Activated CD4-positive, alpha-beta T cell treated with anti-CD3 and anti-CD28 coated beads, Interleukin-2, Interleukin-4, amounts not matched to agents 100 ng/mL and 50 ng/mL, durations not matched to agents 16 hours and 8 hours (primary cell): Measurements from ENCODE around the gene ASB1.

Experiments
- DNase-seq: peaks from one replicate; pipeline ENCODE4 v3.0.0-alpha.2; 2020; ENCODE audit warnings: low spot score

ASB1 gene

DNA sequence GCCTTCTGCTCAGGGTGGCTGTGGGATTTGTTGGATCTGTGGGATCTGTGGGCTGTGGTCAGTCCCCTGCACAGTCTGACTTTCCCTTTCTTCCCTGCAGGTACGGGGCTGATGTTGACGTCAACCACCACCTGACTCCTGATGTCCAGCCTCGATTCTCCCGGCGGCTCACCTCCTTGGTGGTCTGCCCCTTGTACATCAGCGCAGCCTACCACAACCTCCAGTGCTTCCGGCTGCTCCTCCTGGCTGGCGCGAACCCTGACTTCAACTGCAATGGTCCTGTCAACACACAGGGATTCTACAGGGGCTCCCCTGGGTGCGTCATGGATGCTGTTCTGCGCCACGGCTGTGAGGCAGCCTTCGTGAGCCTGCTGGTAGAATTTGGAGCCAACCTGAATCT lies 17.5 kb downstream of the ASB1 start:
- no peak for DNase-seq

- DNase-seq: no peak
These were observed 18.9 kb downstream of the ASB1 start for GRCh38 chr2:238445409-238446190.

GRCh38 chr2:238446371-238446770 lies 19.6 kb downstream of the ASB1 start:
- no peak for DNase-seq

DNA sequence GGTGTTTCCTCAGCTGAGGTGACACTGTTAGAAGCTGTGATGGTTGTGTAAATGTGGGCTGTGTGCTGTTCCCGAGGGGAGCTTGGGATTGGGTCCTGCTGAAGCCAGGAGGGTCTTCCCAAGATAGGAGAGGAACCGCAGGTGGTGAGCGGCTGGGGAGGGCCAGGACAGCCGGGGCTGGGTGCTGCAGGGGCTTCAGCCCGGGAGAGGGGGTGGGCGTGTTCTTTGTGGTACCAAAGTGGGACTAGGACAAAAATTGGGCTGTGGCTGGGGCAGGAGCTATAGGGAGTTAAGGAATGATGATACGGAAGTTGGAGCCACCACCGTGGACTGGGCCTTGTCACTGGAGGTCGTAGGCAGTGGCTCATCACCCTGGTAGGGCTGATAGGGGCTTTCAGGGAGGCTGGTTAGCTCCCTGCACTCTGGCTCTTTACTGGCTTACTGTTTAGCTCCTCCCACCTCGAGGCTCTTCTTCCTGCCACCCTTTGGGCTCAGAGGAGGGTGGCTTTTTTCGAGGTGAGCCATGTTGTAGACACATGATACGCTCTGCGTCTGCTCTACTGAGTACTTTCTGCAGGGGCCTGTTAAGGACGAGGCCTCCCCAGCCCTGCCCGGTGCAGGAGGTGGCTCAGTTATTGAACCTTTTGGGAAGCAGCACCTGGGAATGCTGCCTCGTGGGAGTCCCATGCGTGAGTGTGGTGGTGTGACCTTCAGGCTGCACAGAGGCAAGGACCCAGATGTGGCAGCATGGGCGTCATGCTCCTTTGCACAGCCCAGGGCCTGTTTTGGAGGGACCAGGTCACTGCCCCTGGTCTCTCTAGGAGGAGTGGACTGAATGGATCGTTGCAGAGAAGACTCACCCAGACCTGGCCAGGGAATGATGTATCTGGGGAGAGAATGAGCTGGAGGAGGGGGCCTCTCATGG lies 21.6 kb downstream of the ASB1 start:
- no peak for DNase-seq

- DNase-seq: no peak
These were observed 22.5 kb downstream of the ASB1 start for GRCh38 chr2:238449241-238449640.

GRCh38 chr2:238449909-238450417 lies 23.2 kb downstream of the ASB1 start:
- DNase-seq: no peak

DNA sequence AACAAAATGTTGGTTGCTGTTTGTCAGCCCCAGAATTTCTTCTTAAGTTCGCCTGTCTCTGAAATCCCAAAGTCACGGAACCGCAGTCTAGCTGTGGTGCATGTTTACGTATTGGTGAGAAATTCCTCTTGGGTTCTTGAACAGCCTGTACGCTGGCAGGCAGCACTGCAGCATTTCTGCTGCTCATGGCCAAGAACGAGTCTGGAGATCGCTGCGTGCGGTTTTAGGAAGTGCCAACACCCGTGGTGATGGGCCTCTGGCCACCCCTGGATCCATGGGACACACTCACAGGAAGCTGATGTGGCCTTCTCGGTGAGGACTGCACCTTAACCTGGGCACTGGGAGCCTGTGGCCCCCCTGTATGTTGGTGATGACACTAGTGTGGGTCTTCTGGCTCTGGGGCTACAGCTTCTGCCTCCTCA lies 23.7 kb downstream of the ASB1 start:
- DNase-seq: no peak

DNA sequence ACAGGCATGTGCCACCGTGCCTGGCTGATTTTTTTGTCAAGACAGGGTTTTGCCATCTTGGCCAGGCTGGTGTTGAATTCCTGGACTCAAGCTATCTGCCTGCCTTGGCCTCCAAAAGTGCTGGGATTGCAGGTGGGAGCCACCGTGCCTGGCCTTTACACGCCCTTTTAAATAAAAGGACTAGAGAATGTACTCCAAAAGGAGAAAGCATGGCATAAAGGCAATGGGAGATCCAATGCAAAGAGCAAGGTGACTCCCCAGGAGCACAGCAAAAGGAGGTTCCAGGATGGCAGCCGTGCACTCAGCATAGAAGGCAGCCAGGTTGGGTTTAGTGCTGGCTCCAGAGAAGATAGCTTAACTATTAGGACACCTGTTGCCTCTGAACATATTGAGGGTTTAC lies 27.1 kb downstream of the ASB1 start:
- no peak for DNase-seq

DNA sequence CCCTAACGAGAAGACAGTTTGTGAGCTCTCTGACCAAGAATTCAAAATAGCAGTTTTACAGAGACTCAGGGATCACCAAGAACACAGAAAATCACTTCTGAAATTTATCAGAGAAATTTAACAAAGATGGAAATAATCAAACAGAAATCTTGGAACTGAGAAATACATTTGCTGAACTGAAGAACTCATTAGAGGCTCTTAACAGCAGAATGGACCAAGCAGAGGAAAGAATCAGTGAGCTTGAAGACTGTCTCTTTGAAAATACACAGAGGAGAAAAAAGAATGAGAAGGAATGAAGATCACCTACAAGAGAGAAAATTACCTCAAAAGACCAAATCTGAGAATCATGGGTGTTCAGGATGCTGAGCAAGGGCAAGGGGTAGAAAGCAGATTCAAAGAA lies 29.7 kb downstream of the ASB1 start:
- DNase-seq: no peak

DNA sequence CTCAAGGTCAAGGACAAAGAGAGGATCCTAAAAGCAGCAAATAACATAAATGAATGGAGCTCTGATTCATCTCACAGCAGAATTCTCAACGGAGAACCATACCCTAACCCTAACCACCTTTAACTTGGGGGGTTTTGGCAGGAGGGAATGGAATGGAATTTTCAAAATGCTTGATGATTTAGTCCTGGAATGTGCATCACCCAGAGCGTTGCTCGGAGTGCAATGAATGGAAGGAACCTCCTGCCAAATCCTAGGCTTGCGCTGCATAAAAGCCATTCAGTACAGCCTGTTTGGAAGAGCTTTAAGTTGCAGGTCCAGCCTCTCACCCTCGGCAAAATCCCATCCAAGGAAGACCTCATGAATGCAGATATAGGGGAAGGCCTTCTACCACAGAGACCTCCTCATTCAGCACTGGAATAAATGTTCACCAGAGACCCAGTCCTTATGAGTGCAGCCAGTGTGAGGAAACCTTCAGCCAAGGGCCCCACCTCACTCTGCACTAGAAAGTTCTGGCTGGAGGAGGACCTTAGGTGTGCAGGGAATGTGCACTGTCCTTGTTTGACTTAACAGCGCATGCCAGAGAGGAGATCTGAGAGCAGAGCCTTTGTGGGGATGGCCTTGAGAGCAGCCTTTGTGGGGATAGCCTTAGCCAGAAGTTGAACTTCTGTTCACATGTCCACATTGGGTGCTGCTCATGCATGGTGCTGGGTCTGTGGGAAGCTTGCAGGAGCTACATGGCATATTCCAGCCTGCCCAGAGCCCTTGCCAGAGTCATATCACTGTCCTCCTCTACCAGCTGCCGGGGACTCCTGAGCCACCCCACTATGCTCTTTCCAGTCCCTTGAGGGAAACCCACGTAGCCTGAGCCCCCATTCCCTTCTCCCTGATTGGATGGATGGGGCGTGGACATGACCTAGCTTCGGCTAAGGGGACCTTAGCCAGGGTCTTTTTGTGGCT lies 30.5 kb downstream of the ASB1 start:
- DNase-seq: no peak

DNA sequence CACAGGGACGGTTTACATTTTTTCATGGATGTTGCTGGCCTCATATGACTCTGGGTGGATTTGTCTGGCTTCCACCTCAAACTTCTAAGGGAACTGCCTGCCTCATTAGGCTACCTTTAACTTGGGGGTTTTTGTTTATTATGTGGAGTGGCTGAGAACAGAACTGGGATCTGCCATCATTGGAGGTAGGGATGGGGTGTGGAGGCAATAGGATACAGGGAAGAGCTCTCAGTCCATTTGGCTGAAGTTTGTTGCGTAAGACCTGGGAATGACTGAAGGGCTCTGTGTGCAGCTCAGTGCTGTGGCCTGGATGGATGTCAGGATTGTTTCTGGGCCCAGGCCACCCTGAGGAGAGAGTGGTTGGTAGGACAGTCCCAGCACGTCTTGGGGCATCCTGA lies 31.2 kb downstream of the ASB1 start:
- no peak for DNase-seq

DNA sequence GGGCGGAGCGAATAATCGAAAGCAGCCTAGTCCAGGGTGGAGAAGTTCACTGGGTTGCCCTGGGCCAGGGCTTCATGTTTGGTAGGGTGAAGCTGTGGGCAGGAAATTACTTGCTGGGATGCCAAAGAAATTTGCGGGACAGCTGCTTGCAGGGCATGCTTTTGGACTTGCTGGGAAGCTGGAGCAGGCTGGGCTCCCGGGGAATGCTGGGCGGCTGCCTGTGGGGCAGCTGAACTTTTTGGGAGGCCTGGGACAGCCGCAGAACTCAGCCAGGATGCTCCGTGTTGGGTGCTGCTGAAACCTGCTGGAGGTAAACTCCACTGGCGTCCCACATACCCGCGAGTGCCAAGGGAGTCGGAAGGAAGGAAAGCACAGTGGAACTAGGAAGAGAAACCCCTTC lies 31.9 kb downstream of the ASB1 start:
- no peak for DNase-seq

DNA sequence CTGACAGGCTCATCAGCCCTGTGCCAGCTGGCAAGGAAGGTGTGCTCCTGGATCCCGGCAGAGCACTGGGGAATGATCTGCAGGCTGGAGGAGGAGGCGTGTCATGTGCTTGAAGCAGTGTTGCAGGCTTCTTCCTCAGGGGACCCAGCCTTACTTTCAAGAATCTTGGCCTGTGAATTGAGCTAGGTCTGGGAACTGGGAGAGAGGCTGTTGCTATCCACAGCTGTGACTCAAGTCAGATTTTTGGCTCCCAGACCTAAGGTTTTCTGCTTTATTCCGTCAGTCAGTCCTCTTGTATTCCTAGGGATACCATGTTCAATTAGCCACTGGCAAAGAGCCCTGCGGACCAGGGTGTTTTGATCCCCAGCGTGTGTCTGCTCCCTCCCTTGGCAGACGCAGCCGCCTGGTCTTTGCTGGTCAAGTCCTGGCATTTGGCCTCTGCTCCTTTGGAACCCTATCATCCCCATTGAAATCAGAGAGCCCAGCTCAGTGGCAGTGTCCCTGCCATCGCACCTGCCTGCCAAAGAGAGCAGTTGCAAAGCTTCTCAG lies 32.4 kb downstream of the ASB1 start:
- no peak for DNase-seq

GRCh38 chr2:238461051-238461450 lies 34.3 kb downstream of the ASB1 start:
- DNase-seq: no peak

DNA sequence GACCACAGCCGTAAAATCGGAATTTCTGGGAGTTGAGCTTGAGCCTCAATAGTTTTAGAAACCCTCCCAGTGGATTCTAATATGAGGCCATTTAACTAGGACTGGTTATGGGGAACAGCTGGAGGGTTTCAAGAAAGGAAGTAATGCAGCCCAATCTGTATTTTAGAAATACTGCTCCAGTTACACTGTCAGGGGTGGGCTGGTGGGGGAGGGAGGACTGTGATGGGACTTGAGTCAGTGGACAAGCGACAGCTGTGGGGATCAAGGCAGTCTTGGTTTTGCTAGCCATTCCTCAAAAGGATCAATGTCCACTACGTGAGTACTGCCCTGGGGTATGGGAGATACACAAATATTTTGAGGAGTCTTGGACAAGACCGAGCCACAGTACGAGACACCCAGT lies 34.8 kb downstream of the ASB1 start:
- no peak for DNase-seq

- no peak for DNase-seq
These were observed 35.2 kb downstream of the ASB1 start for GRCh38 chr2:238461916-238462315.

GRCh38 chr2:238462782-238463396 lies 36.2 kb downstream of the ASB1 start:
- peak; percentile 68 for DNase-seq

DNA sequence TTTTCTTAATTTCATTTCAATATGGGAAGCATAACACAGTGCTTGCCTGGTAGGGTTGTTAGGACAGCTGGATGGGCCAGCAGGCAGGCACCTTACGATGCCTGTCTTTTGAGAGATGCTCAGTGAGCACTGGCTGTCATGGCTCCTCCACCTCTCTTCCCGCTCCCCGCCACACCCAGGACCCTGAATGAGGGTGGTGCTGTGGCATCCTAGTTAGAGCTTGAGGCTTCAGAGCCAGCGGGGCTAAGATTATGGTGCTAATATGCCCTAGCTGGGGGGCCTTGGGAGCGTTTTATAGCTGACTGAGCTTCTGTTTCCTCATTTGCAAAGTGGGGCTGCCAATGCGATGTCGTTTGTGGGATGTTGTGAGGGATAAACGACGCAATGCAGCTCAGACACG lies 37.7 kb downstream of the ASB1 start:
- no peak for DNase-seq

DNA sequence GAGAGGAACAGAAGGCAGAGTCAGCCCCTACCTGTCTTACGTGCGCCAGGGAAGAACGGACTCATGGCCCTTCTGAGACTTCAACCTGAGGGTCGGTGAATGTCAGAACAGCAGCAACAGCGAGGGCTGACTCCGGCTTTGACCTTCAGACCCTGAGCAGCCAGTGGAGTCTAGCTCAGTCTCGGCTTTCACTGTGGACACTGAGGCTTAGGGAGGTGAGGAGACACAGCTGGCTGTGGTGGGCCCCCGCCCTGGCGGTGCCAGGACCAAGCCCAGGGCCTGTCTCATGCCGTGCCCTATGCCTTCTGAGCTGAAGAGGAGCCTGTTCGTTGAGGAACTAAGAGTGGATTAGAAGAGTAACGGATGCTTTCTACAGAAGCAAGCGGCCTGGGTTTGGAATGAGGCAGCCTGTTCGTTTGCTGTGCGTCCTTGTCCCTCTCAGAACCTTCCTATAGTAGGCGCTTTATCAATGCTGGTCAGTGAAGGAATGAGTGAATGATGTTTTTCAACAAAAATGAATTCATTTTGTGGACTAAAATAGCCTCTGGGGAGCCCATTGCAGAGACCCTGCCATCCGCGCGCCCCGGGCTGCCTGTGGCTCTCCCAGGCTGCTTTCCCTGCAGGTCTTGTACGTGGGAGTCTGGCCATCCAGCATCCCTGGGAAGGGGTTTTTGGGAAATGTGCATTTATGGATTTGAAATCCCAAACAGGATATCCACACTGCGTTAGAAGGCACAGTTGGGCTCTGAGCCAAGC lies 38.9 kb downstream of the ASB1 start:
- no peak for DNase-seq

- DNase-seq: no peak
These were observed 39.6 kb downstream of the ASB1 start for GRCh38 chr2:238466243-238466756.
